GM23248 (cell line): ENCODE measurements around the gene NOS1AP.

Experiments
- EZH2 ChIP-seq: fragments of 200-600 bp; sonication (generic); IDR thresholded peaks from 2 replicates; pipeline ENCODE4 v1.6.1; 2018; ENCODE audit warnings: antibody characterized with exemption, mild to moderate bottlenecking; ENCODE audit not compliant: insufficient read depth, poor library complexity, severe bottlenecking
- EZH2phosphoT487 ChIP-seq: fragments of 200-600 bp; sonication (generic); IDR thresholded peaks from 2 replicates; pipeline ENCODE4 v1.6.1; 2018; ENCODE audit warnings: antibody characterized with exemption, moderate library complexity, mild to moderate bottlenecking, low read depth; ENCODE audit not compliant: insufficient read depth

- TF ChIP-seq EZH2 (no peak), EZH2phosphoT487 (no peak)
Measured at GRCh38 chr1:162206749-162207635, 137.5 kb downstream of the NOS1AP start.
